Mesenchymal stem cell (in vitro differentiated cells and primary cell): Measurements from ENCODE around the gene CENPA.

Experiments
- DNase-seq: peaks from one replicate; pipeline ENCODE4 v3.0.0-alpha.2; 2013
- H2AFZ ChIP-seq: one replicate; pipeline ENCODE4 v1.6.1; 2013; ENCODE audit warnings: low read depth, mild to moderate bottlenecking, control low read depth, inconsistent platforms, low read length, moderate library complexity
- H2AK5ac ChIP-seq: 2 replicates; pipeline ENCODE4 v1.6.1; 2013; ENCODE audit warnings: low read length, moderate library complexity, mild to moderate bottlenecking, inconsistent platforms; ENCODE audit not compliant: severe bottlenecking
- H2BK120ac ChIP-seq: one replicate; pipeline ENCODE4 v1.6.1; 2013; ENCODE audit warnings: low read depth, mild to moderate bottlenecking, inconsistent platforms, low read length, moderate library complexity
- H2BK12ac ChIP-seq, 2 experiments: one replicate each; pipeline ENCODE4 v1.6.1; 2013; ENCODE audit warnings: inconsistent platforms in 2 of 2, low read length in 2 of 2, mild to moderate bottlenecking in 2 of 2, moderate library complexity in 2 of 2, control low read depth in 1 of 2
- H2BK15ac ChIP-seq: one replicate; pipeline ENCODE4 v1.6.1; 2013; ENCODE audit warnings: mild to moderate bottlenecking, low read depth, inconsistent platforms; ENCODE audit not compliant: poor library complexity, severe bottlenecking
- H2BK5ac ChIP-seq: 2 replicates; pipeline ENCODE4 v1.6.1; 2013; ENCODE audit warnings: low read depth, mild to moderate bottlenecking, low read length, control low read depth, inconsistent platforms; ENCODE audit not compliant: poor library complexity, severe bottlenecking
- H3K14ac ChIP-seq, 2 experiments: one replicate each; pipeline ENCODE4 v1.6.1; 2013; ENCODE audit warnings: inconsistent platforms in 2 of 2, low read length in 2 of 2, control low read depth in 1 of 2, mild to moderate bottlenecking in 1 of 2, moderate library complexity in 1 of 2
- H3K18ac ChIP-seq, 2 experiments: one replicate each; pipeline ENCODE4 v1.6.1; 2013; ENCODE audit warnings: inconsistent platforms in 2 of 2, low read length in 2 of 2, control low read depth in 1 of 2, low read depth in 1 of 2, mild to moderate bottlenecking in 1 of 2
- H3K23ac ChIP-seq, 2 experiments: one replicate each; pipeline ENCODE4 v1.6.1; 2013; ENCODE audit warnings: inconsistent platforms in 2 of 2, low read length in 2 of 2, mild to moderate bottlenecking in 2 of 2, moderate library complexity in 2 of 2, control low read depth in 1 of 2
- H3K27ac ChIP-seq: 2 replicates; pipeline ENCODE4 v1.5.1; 2013; ENCODE audit warnings: mild to moderate bottlenecking, moderate library complexity, low read length, control low read depth, inconsistent platforms; ENCODE audit not compliant: poor library complexity, severe bottlenecking
- H3K27me3 ChIP-seq, 2 experiments: 2 replicates each; pipeline versions ENCODE4 v1.6.1 to v1.7.0; 2013; ENCODE audit warnings: low read length in 2 of 2, mild to moderate bottlenecking in 2 of 2, moderate library complexity in 2 of 2, control low read depth in 1 of 2, inconsistent platforms in 1 of 2; ENCODE audit not compliant: control insufficient read depth in 1 of 2, insufficient read depth in 1 of 2
- H3K36me3 ChIP-seq, 2 experiments: 2 replicates each; pipeline versions ENCODE4 v1.6.1 to v1.7.0; 2013; ENCODE audit warnings: low read length in 2 of 2, control low read depth in 1 of 2, inconsistent platforms in 1 of 2, low read depth in 1 of 2, mild to moderate bottlenecking in 1 of 2; ENCODE audit not compliant: insufficient read depth in 2 of 2, control insufficient read depth in 1 of 2
- H3K4ac ChIP-seq, 2 experiments: one replicate each; pipeline ENCODE4 v1.6.1; 2013; ENCODE audit warnings: inconsistent platforms in 2 of 2, low read length in 2 of 2, mild to moderate bottlenecking in 2 of 2, moderate library complexity in 2 of 2, control low read depth in 1 of 2, low read depth in 1 of 2
- H3K4me1 ChIP-seq: 2 replicates; pipeline ENCODE4 v1.6.1; 2013; ENCODE audit warnings: low read depth, low read length, control low read depth; ENCODE audit not compliant: control insufficient read depth, insufficient read depth
- H3K4me2 ChIP-seq: 2 replicates; pipeline ENCODE4 v1.6.1; 2013; ENCODE audit warnings: low read length, mild to moderate bottlenecking, inconsistent platforms; ENCODE audit not compliant: poor library complexity, severe bottlenecking
- H3K4me3 ChIP-seq, 2 experiments: 2 replicates each; pipeline versions ENCODE4 v1.5.1 to v1.7.0; 2013; ENCODE audit warnings: low read length in 2 of 2, mild to moderate bottlenecking in 2 of 2, control low read depth in 1 of 2, low read depth in 1 of 2; ENCODE audit not compliant: insufficient read depth in 1 of 2
- H3K79me1 ChIP-seq: replicated peaks from 2 replicates; pipeline ENCODE4 v1.6.1; 2013; ENCODE audit warnings: mild to moderate bottlenecking, control low read depth, low read length, inconsistent platforms; ENCODE audit not compliant: poor library complexity, severe bottlenecking
- H3K9ac ChIP-seq: 2 replicates; pipeline ENCODE4 v1.7.0; 2013; ENCODE audit warnings: mild to moderate bottlenecking, low read length, moderate library complexity
- H3K9me3 ChIP-seq: 2 replicates; pipeline ENCODE4 v1.7.0; 2013; ENCODE audit warnings: mild to moderate bottlenecking, low read length; ENCODE audit not compliant: control insufficient read depth
- H4K8ac ChIP-seq: one replicate; pipeline ENCODE4 v1.6.1; 2013; ENCODE audit warnings: inconsistent platforms, mild to moderate bottlenecking, low read length, moderate library complexity
- H4K91ac ChIP-seq: one replicate; pipeline ENCODE4 v1.6.1; 2013; ENCODE audit warnings: mild to moderate bottlenecking, low read length, inconsistent platforms
- WGBS: methylation state at CpG from one replicate; pipeline ENCODE4 v1.1.7; 2013; ENCODE audit warnings: mixed read lengths; 5-methylcytosine and 5-hydroxymethylcytosine counted together

Gene CENPA

DNA sequence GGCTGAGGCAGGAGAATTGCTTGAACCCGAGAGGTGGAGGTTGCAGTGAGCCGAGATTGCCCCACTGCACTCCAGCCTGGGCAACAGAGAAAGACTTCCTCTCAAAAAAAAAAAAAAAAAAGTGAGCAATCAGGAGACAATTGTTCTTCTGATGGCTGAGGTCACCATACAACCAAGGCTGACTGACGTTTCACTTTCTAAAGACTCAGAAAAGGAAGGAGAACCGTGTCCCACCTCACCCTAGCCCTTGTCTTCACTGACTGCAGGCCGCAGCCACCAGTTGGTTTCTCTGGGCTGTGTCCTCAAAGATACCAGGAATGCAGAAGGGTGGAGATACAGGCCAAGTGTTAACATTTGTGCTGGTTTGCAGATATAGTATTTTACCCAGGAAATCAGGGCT lies 29.5 kb upstream of the CENPA start:
- Histone ChIP-seq H4K8ac (peak overlapping the region; percentile 72), H3K79me1 (no peaks in the 10 kb centered on the region), H3K4me2 (no peak overlapping the region), H3K9ac (no peak overlapping the region), H4K91ac (no peak overlapping the region), H3K18ac (peak overlapping the region; percentile 15 to 85), H2BK120ac (no peak overlapping the region), H3K27ac (no peak overlapping the region), H3K9me3 (no peaks in the 10 kb centered on the region), H2AK5ac (peak overlapping the region; percentile 62), H2BK5ac (no peak overlapping the region), H3K27me3 (no peaks in the 10 kb centered on the region), H3K4ac (peak overlapping the region in 1 of 2 experiments; percentile 8), H3K23ac (no peak overlapping the region), H3K4me1 (peaks cover 15% of the 10 kb centered on the region), H3K36me3 (no peaks in the 10 kb centered on the region), H2BK12ac (peak overlapping the region in 1 of 2 experiments; percentile 100), H3K14ac (no peak overlapping the region), H3K4me3 (no peak overlapping the region), H2BK15ac (no peak overlapping the region), H2AFZ (no peak overlapping the region)
- 89% methylated on average over 4 of the region's 5 CpGs for WGBS
- no peak for DNase-seq

DNA sequence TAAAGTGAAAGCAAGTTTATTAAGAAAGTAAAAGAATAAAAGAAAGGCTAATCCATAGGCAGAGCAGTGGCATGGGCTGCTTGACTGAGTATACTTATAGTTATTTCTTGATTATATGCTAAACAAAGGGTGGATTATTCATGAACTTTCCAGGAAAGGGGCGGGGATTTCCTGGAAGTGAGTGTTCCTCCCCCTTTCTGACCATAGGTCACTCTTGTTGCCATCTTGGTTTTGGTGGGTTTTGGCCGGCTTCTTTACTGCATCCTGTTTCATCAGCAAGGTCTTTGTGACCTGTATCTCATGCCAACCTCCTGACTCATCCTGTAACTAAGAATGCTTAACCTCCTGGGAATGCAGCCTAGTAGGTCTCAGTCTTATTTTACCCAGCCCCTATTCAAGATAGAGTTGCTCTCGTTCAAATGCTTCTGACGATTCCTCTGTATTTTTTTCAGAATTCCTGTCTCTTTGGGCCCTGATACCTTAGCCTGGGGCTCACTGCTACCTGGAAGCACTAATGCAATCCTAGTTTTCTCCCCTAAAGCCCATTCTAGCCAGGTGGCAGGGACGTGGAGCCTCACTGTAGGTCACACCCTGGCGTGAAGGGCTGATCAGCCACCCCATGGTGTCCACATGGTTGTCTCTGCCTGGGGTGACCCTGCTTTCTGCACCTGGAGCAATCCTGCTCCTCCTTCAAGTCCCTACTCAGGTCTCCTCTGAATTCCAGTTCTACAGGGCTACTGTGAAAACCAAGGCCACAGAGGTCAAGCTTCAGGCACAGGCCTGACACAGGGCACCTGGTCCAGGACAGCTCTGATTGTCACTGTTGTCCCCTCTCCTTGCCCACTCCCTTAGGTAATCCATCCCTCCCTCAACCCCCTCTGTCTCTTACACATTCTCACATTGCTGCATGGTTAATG lies 27.7 kb upstream of the CENPA start:
- H3K9ac ChIP-seq, result peak overlapping the region; percentile 52
- peak overlapping the region; percentile 26 for H3K4me2 ChIP-seq
- H3K79me1 ChIP-seq, result peaks cover under 1% of the 10 kb centered on the region
- H2BK120ac ChIP-seq, result peak overlapping the region; percentile 99
- H3K14ac ChIP-seq, result peak overlapping the region; percentile 11 to 78
- peak overlapping the region; percentile 92 for H2BK15ac ChIP-seq
- H4K91ac ChIP-seq, result peak overlapping the region; percentile 100
- H2BK5ac ChIP-seq, result peak overlapping the region; percentile 88
- H2BK12ac ChIP-seq, result peak overlapping the region; percentile 98 to 100
- no peaks in the 10 kb centered on the region for H3K9me3 ChIP-seq
- no peaks in the 10 kb centered on the region for H3K27me3 ChIP-seq
- H3K4me3 ChIP-seq, result no peak overlapping the region
- peak overlapping the region; percentile 100 for H3K27ac ChIP-seq
- peak overlapping the region in 1 of 2 experiments; percentile 21 for H3K23ac ChIP-seq
- WGBS, result 23% methylated on average over 6 of the region's 6 CpGs
- H2AFZ ChIP-seq, result peak overlapping the region; percentile 36
- H4K8ac ChIP-seq, result peak overlapping the region; percentile 100
- DNase-seq, result peak; percentile 97
- H3K36me3 ChIP-seq, result no peaks in the 10 kb centered on the region
- H3K4me1 ChIP-seq, result peaks cover 16% of the 10 kb centered on the region
- peak overlapping the region; percentile 99 to 100 for H3K18ac ChIP-seq
- H3K4ac ChIP-seq, result peak overlapping the region; percentile 99
- H2AK5ac ChIP-seq, result peak overlapping the region; percentile 100

DNA sequence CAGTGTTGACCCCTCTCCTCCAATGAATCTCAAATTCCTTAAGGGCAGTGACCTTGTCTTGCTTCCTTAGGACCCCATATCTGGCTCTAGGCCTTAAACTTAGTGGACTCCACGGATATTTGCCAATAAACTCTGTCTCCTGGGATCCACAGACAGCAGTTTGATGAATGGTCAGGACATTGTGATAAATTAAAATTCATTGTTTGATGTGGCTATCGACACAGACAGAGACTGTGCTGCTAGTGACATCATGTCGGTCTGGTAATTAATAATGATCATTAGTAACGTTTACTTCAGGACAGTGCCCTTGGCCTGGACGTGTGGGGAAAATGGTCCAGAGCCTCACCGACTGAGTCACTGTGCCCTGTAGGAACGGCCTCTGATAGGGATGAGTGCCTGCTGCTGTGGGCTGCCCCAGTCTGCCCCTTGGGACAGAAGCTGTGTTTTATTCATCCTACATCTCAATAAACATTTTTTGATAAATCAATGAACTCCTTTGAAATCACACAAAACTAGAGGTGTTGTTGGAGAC lies 27.0 kb upstream of the CENPA start:
- peak overlapping the region; percentile 88 for H2BK5ac ChIP-seq
- peak overlapping the region; percentile 99 for H3K4ac ChIP-seq
- peak overlapping the region; percentile 99 for H2BK120ac ChIP-seq
- 38% methylated on average over 7 of the region's 7 CpGs for WGBS
- no peak overlapping the region for H3K14ac ChIP-seq
- peak overlapping the region; percentile 98 to 100 for H2BK12ac ChIP-seq
- H3K9ac ChIP-seq, result peak overlapping the region; percentile 52
- H4K91ac ChIP-seq, result peak overlapping the region; percentile 100
- H2AFZ ChIP-seq, result no peak overlapping the region
- peak overlapping the region; percentile 100 for H4K8ac ChIP-seq
- H3K27me3 ChIP-seq, result no peaks in the 10 kb centered on the region
- no peak overlapping the region for H2BK15ac ChIP-seq
- H3K4me2 ChIP-seq, result no peak overlapping the region
- peak overlapping the region; percentile 99 to 100 for H3K18ac ChIP-seq
- peaks cover 3% of the 10 kb centered on the region for H3K79me1 ChIP-seq
- no peaks in the 10 kb centered on the region for H3K36me3 ChIP-seq
- H3K4me3 ChIP-seq, result no peak overlapping the region
- H2AK5ac ChIP-seq, result peak overlapping the region; percentile 100
- no peaks in the 10 kb centered on the region for H3K9me3 ChIP-seq
- DNase-seq, result peak; percentile 61
- no peak overlapping the region for H3K23ac ChIP-seq
- peak overlapping the region; percentile 100 for H3K27ac ChIP-seq
- peaks cover 19% of the 10 kb centered on the region for H3K4me1 ChIP-seq

DNA sequence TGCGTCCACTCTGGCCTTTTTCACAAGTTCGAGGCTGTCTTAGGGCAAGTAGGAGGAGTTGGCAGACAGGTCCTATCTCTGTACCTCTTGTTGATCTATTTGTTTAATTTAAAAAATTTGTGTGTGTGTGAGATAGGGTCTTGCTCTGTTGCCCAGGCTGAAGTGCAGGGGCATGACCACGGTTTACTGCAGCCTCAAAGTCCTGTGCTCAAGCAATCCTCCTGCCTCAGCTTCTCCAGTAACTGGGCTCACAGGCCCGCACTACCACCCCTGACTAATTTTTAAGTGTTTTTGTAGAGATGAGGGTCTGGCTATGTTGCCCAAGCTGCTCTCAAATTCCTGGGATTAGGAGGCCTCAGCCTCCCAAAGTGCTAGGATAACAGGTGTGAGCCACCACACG lies 26.0 kb upstream of the CENPA start:
- peak overlapping the region in 1 of 2 experiments; percentile 12 for H3K4ac ChIP-seq
- H3K9me3 ChIP-seq, result no peaks in the 10 kb centered on the region
- WGBS, result 95% methylated on average over 4 of the region's 5 CpGs
- peaks cover 5% of the 10 kb centered on the region for H3K79me1 ChIP-seq
- H3K4me2 ChIP-seq, result no peak overlapping the region
- no peak overlapping the region for H3K23ac ChIP-seq
- no peaks in the 10 kb centered on the region for H3K36me3 ChIP-seq
- H2BK12ac ChIP-seq, result peak overlapping the region in 1 of 2 experiments; percentile 9
- peaks cover 16% of the 10 kb centered on the region for H3K4me1 ChIP-seq
- H2BK120ac ChIP-seq, result no peak overlapping the region
- no peak overlapping the region for H3K9ac ChIP-seq
- no peak overlapping the region for H2BK5ac ChIP-seq
- H3K27me3 ChIP-seq, result no peaks in the 10 kb centered on the region
- H3K14ac ChIP-seq, result no peak overlapping the region
- no peak overlapping the region for H4K91ac ChIP-seq
- H2BK15ac ChIP-seq, result peak overlapping the region; percentile 86
- H2AFZ ChIP-seq, result no peak overlapping the region
- no peak overlapping the region for H3K27ac ChIP-seq
- no peak for DNase-seq
- no peak overlapping the region for H4K8ac ChIP-seq
- H3K4me3 ChIP-seq, result no peak overlapping the region
- H3K18ac ChIP-seq, result no peak overlapping the region
- peak overlapping the region; percentile 96 for H2AK5ac ChIP-seq
